Heart left ventricle (tissue), 16 donors: Measurements from ENCODE around the gene GRAMD2B. TPM values are rescaled to one million over a fixed set of nuclear protein-coding genes. Genes with fewer than 3 reads are reported as not detected.
A peak's percentile ranks its signal among the peaks of the same experiment; 100 is the strongest.
"Not testable (repeated sequence)": the region's sequence is repeated elsewhere in the genome, so short reads cannot be mapped to it uniquely, and the experiment has no call there.

ENCODE experiments used
- ATAC-seq, 4 donors: fragments of 200-7000 bp; cut with Tn5 transposase; one replicate each; pipeline ENCODE4 v1.9.1; 2020 to 2022; ENCODE audit warnings: moderate library complexity in 4 of 4, mild to moderate bottlenecking in 3 of 4, moderate number of reproducible peaks in 1 of 4
- DNase-seq, 5 donors: peaks; one replicate each; pipeline ENCODE4 v3.0.0-alpha.2; 2020
- H3K27ac ChIP-seq, 12 donors: fragments of 200-600 bp; sonication (generic) in 4 of 12; one replicate each; pipeline versions ENCODE4 v1.5.0 to v1.8.0; 2016 to 2022; ENCODE audit warnings: mild to moderate bottlenecking in 2 of 12
- H3K27me3 ChIP-seq, 9 donors: fragments of 200-600 bp; sonication (generic) in 2 of 9; one replicate each; pipeline versions ENCODE4 v1.5.1 to v1.8.0; 2016 to 2022; ENCODE audit warnings: mild to moderate bottlenecking in 3 of 9
- H3K36me3 ChIP-seq, 9 donors: fragments of 200-600 bp; sonication (generic) in 2 of 9; one replicate each; pipeline versions ENCODE4 v1.5.0 to v1.8.0; 2018 to 2022; ENCODE audit warnings: mild to moderate bottlenecking in 2 of 9
- H3K4me1 ChIP-seq, 12 donors: fragments of 200-600 bp; sonication (generic) in 4 of 12; one replicate each; pipeline versions ENCODE4 v1.5.0 to v1.8.0; 2016 to 2022; ENCODE audit warnings: mild to moderate bottlenecking in 3 of 12
- H3K4me3 ChIP-seq, 12 donors: fragments of 200-600 bp; sonication (generic) in 4 of 12; one replicate each; pipeline versions ENCODE4 v1.5.0 to v1.8.0; 2017 to 2022; ENCODE audit warnings: mild to moderate bottlenecking in 9 of 12, moderate library complexity in 4 of 12
- H3K9me3 ChIP-seq, 12 donors: fragments of 200-600 bp; sonication (generic) in 4 of 12; one replicate each; pipeline versions ENCODE4 v1.5.0 to v1.8.0; 2016 to 2022; ENCODE audit warnings: mild to moderate bottlenecking in 1 of 12
- CTCF ChIP-seq, 12 donors: fragments of 200-600 bp; sonication (generic) in 4 of 12; IDR thresholded peaks; one replicate each; pipeline versions ENCODE4 v1.5.0 to v1.8.0; 2018 to 2022; ENCODE audit warnings: antibody characterized with exemption in 12 of 12, mild to moderate bottlenecking in 5 of 12
- POLR2A ChIP-seq, 2 donors: fragments of 450-650 bp; IDR thresholded peaks; one replicate each; pipeline ENCODE4 v1.6.1; 2017; ENCODE audit warnings: antibody characterized with exemption in 2 of 2, mild to moderate bottlenecking in 2 of 2, moderate library complexity in 2 of 2
- WGBS, 4 donors: extraction: QIAGEN DNeasy Blood & Tissue Kit in 2 of 4; methylation state at CpG; one replicate each; pipeline versions ENCODE4 v1.1.5 to v1.1.7; 2013 to 2018; 5-methylcytosine and 5-hydroxymethylcytosine counted together
- intact Hi-C, 10 donors: fragments of 100-400 bp; cut with DNase I; formaldehyde crosslinking; loops; one replicate each; pipeline versions ENCODE4 v1.11.1 to v1.14.2; 2022
- polyA plus RNA-seq, 2 donors: library from polyadenylated mRNA; stranded (reverse); fragments of 200-250 nt; gene quantifications; one replicate each; pipeline ENCODE4 v1.2.3, GENCODE V29; 2013
- total RNA-seq, 9 donors: library from RNA; depleted of rRNA in 2 of 9; stranded (reverse); fragments of >200 nt in 2 of 9; fragmentation: NEBNext Ultra II Directional in 3 of 9; extraction: Animal tissue kit (Norgen Biotek cat#: 25700) in 3 of 9; gene quantifications; one replicate each; pipeline versions ENCODE4 v1.1.0 to v1.2.4, GENCODE V29; 2016 to 2023
- donor health status: ischemic (EF 13 %, LVEDD 7.1; RV severe dilation, severe dysfunction).
- donor health status: healthy with polysubstance abuse.
- donor health status: DM: no; HTN: yes; CAD: no.
- donor health status: DM: no; HTN: no; CAD: no.
- donor health status: ischemic (EF 25% LVEDD 6.9; RV normal size, moderate dysfunction).
- donor health status: ischemic (EF 25% LVEDD 5.7; RV mildly dilated, moderate dysfunction).
- donor health status: healthy.
- donor health status: DM: yes; HTN: yes; CAD: no.
- donor health status: ischemic (EF 35%, LVEDD 5.7; RV mildly dilated, moderate dysfunction).
- donor health status: nonischemic (EF 11% LVEDD 7.7; RV severe dilation, severe dysfunction).
- donor health status: DM: yes; HTN: yes; CAD: no.
- donor health status: PGD.
- donor health status: ischemic (EF 29% LVEDD 5.4; RV normal size, mild dysfunction).
- donor health status: nonischemic (EF 23%, LVEDD 6.1; RV moderate dilation, normal function).

Gene GRAMD2B
- total and polyA plus RNA-seq, 11 donors = 7.4 to 50.4 (median 35.8) TPM

- no peak overlapping the region for H3K4me3 ChIP-seq
- no peak overlapping the region for H3K27ac ChIP-seq
- no peaks in the 10 kb centered on the region for H3K27me3 ChIP-seq
- DNase-seq (no peak), ATAC-seq (no peak)
- H3K4me1 ChIP-seq = peaks cover 0 to 34% (median 6%) of the 10 kb centered on the region in 12 donors
- peaks cover 0 to 39% (median 8%) of the 10 kb centered on the region in 9 donors for H3K36me3 ChIP-seq
- WGBS, 4 donors = 84 to 91% (median 89%) methylated on average over 4 of the region's 4 CpGs
- intact Hi-C loops = no loop called here
- H3K9me3 ChIP-seq = peaks cover 0 to 5% (median 0%) of the 10 kb centered on the region in 12 donors
- TF ChIP-seq CTCF (IDR thresholded peaks at IDR 0.05) (no peak), POLR2A (IDR thresholded peaks at IDR 0.05) (no peak)
Observed at GRCh38 chr5:126438267-126438666, 15.1 kb downstream of the GRAMD2B start.

GRCh38 chr5:126438868-126439267 lies 15.7 kb downstream of the GRAMD2B start:
- peaks cover 0 to 5% (median 0%) of the 10 kb centered on the region in 12 donors for H3K9me3 ChIP-seq
- no peak overlapping the region for H3K4me3 ChIP-seq
- intact Hi-C loops = no loop called here
- ATAC-seq (no peak), DNase-seq (no peak)
- H3K36me3 ChIP-seq = peaks cover 0 to 39% (median 8%) of the 10 kb centered on the region in 9 donors
- H3K4me1 ChIP-seq = peaks cover 0 to 28% (median under 1%) of the 10 kb centered on the region in 12 donors
- H3K27ac ChIP-seq = no peak overlapping the region
- no peak for TF ChIP-seq CTCF (IDR thresholded peaks at IDR 0.05)
- TF ChIP-seq POLR2A (IDR thresholded peaks at IDR 0.05) = no peak
- 61 to 91% (median 76%) methylated on average over 3 of the region's 3 CpGs for WGBS, 4 donors
- H3K27me3 ChIP-seq = no peaks in the 10 kb centered on the region

- H3K9me3 ChIP-seq, DNase-seq, H3K4me3 ChIP-seq, ATAC-seq, intact Hi-C loops, H3K27me3 ChIP-seq, H3K27ac ChIP-seq: not testable (repeated sequence)
- H3K36me3 ChIP-seq = peaks cover 0 to 39% (median 8%) of the 10 kb centered on the region in 9 donors
- peaks cover 0 to 27% (median 0%) of the 10 kb centered on the region in 12 donors for H3K4me1 ChIP-seq
- 96 to 98% (median 97%) methylated on average over 6 of the region's 6 CpGs for WGBS, 4 donors
Observed at GRCh38 chr5:126439724-126440123, 16.5 kb downstream of the GRAMD2B start.

- ATAC-seq = peak in 3 of 4 donors; percentile 12 to 45 (median 28)
- peaks cover 0 to 5% (median 0%) of the 10 kb centered on the region in 12 donors for H3K9me3 ChIP-seq
- WGBS, 4 donors = 68 to 84% (median 73%) methylated on average over 2 of the region's 2 CpGs
- no peak overlapping the region for H3K4me3 ChIP-seq
- intact Hi-C loops = no loop called here
- no peak for DNase-seq
- peak overlapping the region in 1 of 12 donors; percentile 30 for H3K27ac ChIP-seq
- peaks cover 0 to 41% (median 4%) of the 10 kb centered on the region in 9 donors for H3K36me3 ChIP-seq
- peaks cover 0 to 22% (median 0%) of the 10 kb centered on the region in 12 donors for H3K4me1 ChIP-seq
- no peaks in the 10 kb centered on the region for H3K27me3 ChIP-seq
- TF ChIP-seq CTCF (IDR thresholded peaks at IDR 0.05) (no peak), POLR2A (IDR thresholded peaks at IDR 0.05) (no peak)
Observed at GRCh38 chr5:126441230-126441629, 18.0 kb downstream of the GRAMD2B start.

GRCh38 chr5:126443374-126443851 lies 20.2 kb downstream of the GRAMD2B start:
- DNase-seq = no peak
- TF ChIP-seq POLR2A (IDR thresholded peaks at IDR 0.05) (no peak), CTCF (IDR thresholded peaks at IDR 0.05) (no peak)
- peaks cover 0 to 20% (median 0%) of the 10 kb centered on the region in 12 donors for H3K4me1 ChIP-seq
- no peak overlapping the region for H3K27ac ChIP-seq
- no peak overlapping the region for H3K4me3 ChIP-seq
- no peaks in the 10 kb centered on the region for H3K27me3 ChIP-seq
- intact Hi-C loops = no loop called here
- peaks cover 0 to 22% (median 3%) of the 10 kb centered on the region in 9 donors for H3K36me3 ChIP-seq
- 92 to 100% (median 96%) methylated on average over 2 of the region's 2 CpGs for WGBS, 4 donors
- ATAC-seq = no peak
- peaks cover 0 to 5% (median 0%) of the 10 kb centered on the region in 12 donors for H3K9me3 ChIP-seq
